Measurements from ENCODE around the gene INO80C.
A peak's percentile ranks its signal among the peaks of the same experiment; 100 is the strongest.

INO80C gene

GRCh38 chr18:35513181-35513936 lies 15.6 kb upstream of the INO80C start:
- peak; percentile 59 for DNase-seq (ENCODE audit: low spot score)

- no peak for DNase-seq (ENCODE audit: low spot score)
These were observed 15.0 kb upstream of the INO80C start for GRCh38 chr18:35512761-35513160.

GRCh38 chr18:35511833-35512232 lies 14.1 kb upstream of the INO80C start:
- DNase-seq (ENCODE audit: low spot score), result no peak

GRCh38 chr18:35511428-35511827 lies 13.7 kb upstream of the INO80C start:
- no peak for DNase-seq (ENCODE audit: low spot score)

GRCh38 chr18:35510076-35510651 lies 12.4 kb upstream of the INO80C start:
- no peak for DNase-seq (ENCODE audit: low spot score)

- DNase-seq (ENCODE audit: low spot score), result no peak
These were observed 11.1 kb upstream of the INO80C start for GRCh38 chr18:35508746-35509338.

GRCh38 chr18:35508030-35508429 lies 10.3 kb upstream of the INO80C start:
- DNase-seq (ENCODE audit: low spot score), result no peak

GRCh38 chr18:35507623-35508022 lies 9.9 kb upstream of the INO80C start:
- no peak for DNase-seq (ENCODE audit: low spot score)

GRCh38 chr18:35507192-35507591 lies 9.4 kb upstream of the INO80C start:
- no peak for DNase-seq (ENCODE audit: low spot score)

- no peak for DNase-seq (ENCODE audit: low spot score)
These were observed 8.4 kb upstream of the INO80C start for GRCh38 chr18:35506024-35506712.

- no peak for DNase-seq (ENCODE audit: low spot score)
These were observed 7.2 kb upstream of the INO80C start for GRCh38 chr18:35504996-35505395.

- DNase-seq (ENCODE audit: low spot score), result no peak
These were observed 4.3 kb upstream of the INO80C start for GRCh38 chr18:35502052-35502451.

- DNase-seq (ENCODE audit: low spot score), result no peak
These were observed 3.6 kb upstream of the INO80C start for GRCh38 chr18:35501369-35501768.

GRCh38 chr18:35500113-35500512 lies 2.4 kb upstream of the INO80C start:
- DNase-seq (ENCODE audit: low spot score), result no peak

GRCh38 chr18:35497027-35497369 lies 762 bp downstream of the INO80C start:
- DNase-seq (ENCODE audit: low spot score), result no peak

- no peak for DNase-seq (ENCODE audit: low spot score)
These were observed 2.0 kb downstream of the INO80C start for GRCh38 chr18:35495536-35496314.

GRCh38 chr18:35494251-35495220 lies 3.2 kb downstream of the INO80C start:
- DNase-seq (ENCODE audit: low spot score), result no peak

GRCh38 chr18:35491700-35492077 lies 6.1 kb downstream of the INO80C start:
- no peak for DNase-seq (ENCODE audit: low spot score)

GRCh38 chr18:35490894-35491699 lies 6.7 kb downstream of the INO80C start:
- DNase-seq (ENCODE audit: low spot score), result no peak

- DNase-seq (ENCODE audit: low spot score), result no peak
These were observed 7.8 kb downstream of the INO80C start for GRCh38 chr18:35489913-35490490.
